Thyroid gland (tissue), 4 donors: ENCODE data around the gene CRIP1. TPM values are rescaled to one million over a fixed set of nuclear protein-coding genes. Genes with fewer than 3 reads are reported as not detected.

Experiments
- DNase-seq, 2 donors: peaks; one replicate each; pipeline ENCODE4 v3.0.0-alpha.2; 2019
- H3K27ac ChIP-seq, 3 donors: fragments of 200-600 bp; sonication (generic); 1 replicate in 2 of 3; 2 replicates in 1 of 3; pipeline ENCODE4 v1.5.1; 2016 to 2019; ENCODE audit warnings: mild to moderate bottlenecking in 1 of 3, moderate library complexity in 1 of 3
- H3K27me3 ChIP-seq: fragments of 200-600 bp; sonication (generic); one replicate; pipeline ENCODE4 v1.5.1; 2019
- H3K36me3 ChIP-seq, 2 donors: fragments of 200-600 bp; sonication (generic); one replicate each; pipeline ENCODE4 v1.5.1; 2016 to 2019
- H3K4me1 ChIP-seq, 2 donors: fragments of 200-600 bp; sonication (generic); one replicate each; pipeline ENCODE4 v1.5.1; 2017 to 2019
- H3K4me3 ChIP-seq, 3 donors: fragments of 200-600 bp; sonication (generic); replicated peaks in 1 of 3; 1 replicate in 2 of 3; 2 replicates in 1 of 3; pipeline ENCODE4 v1.5.1; 2016; ENCODE audit warnings: mild to moderate bottlenecking in 1 of 3
- H3K9me3 ChIP-seq: fragments of 200-600 bp; sonication (generic); one replicate; pipeline ENCODE4 v1.5.1; 2017
- CTCF ChIP-seq, 6 experiments: fragments of 200-600 bp in 3 of 6; fragments of 450-650 bp in 3 of 6; sonication (generic) in 3 of 6; IDR thresholded peaks; one replicate each; pipeline ENCODE4 v1.5.1; 2016 to 2019; ENCODE audit warnings: antibody characterized with exemption in 6 of 6, mild to moderate bottlenecking in 2 of 6, inconsistent platforms in 1 of 6, moderate library complexity in 1 of 6
- POLR2A ChIP-seq, 2 donors: fragments of 450-650 bp; IDR thresholded peaks; one replicate each; pipeline ENCODE4 v1.6.1; 2017; ENCODE audit warnings: antibody characterized with exemption in 2 of 2, mild to moderate bottlenecking in 2 of 2, moderate library complexity in 1 of 2
- WGBS, 2 donors: methylation state at CpG; one replicate each; pipeline ENCODE4 v1.1.5; 2017; 5-methylcytosine and 5-hydroxymethylcytosine counted together
- intact Hi-C: fragments of 100-400 bp; cut with DNase I; formaldehyde crosslinking; loops from one replicate; pipeline ENCODE4 v1.15.1; 2023
- total RNA-seq, 4 donors: library from RNA; depleted of rRNA; stranded (reverse); fragments of >200 nt; gene quantifications; one replicate each; pipeline ENCODE4 v1.2.3, GENCODE V29; 2016

CRIP1 gene
- total RNA-seq, 4 donors from 2014 or later, result 6.0 to 30.8 (median 18.5) TPM

- intact Hi-C loops, result no loop called here
- Histone ChIP-seq H3K4me3 (no peak overlapping the region), H3K36me3 (no peaks in the 10 kb centered on the region), H3K4me1 (peaks cover 15 to 24% of the 10 kb centered on the region in 2 donors), H3K27me3 (no peaks in the 10 kb centered on the region), H3K27ac (no peak overlapping the region), H3K9me3 (no peaks in the 10 kb centered on the region)
- no peak for DNase-seq
- WGBS, 2 donors, result 94 to 97% methylated on average over 27 to 29 of the region's 30 CpGs
- TF ChIP-seq POLR2A (IDR thresholded peaks at IDR 0.05), result no peak
- TF ChIP-seq CTCF (IDR thresholded peaks at IDR 0.05), result no peak
Measured at GRCh38 chr14:105531088-105531893, 44.6 kb downstream of the CRIP1 start.

GRCh38 chr14:105531894-105532623 lies 45.4 kb downstream of the CRIP1 start:
- no peaks in the 10 kb centered on the region for H3K27me3 ChIP-seq
- no peaks in the 10 kb centered on the region for H3K36me3 ChIP-seq
- 89 to 92% methylated on average over 5 to 14 of the region's 19 CpGs for whole genome bisulfite sequencing, 2 donors
- no peak overlapping the region for H3K4me3 ChIP-seq
- intact Hi-C loops, result no loop called here
- DNase-seq, result no peak
- peaks cover 10 to 20% of the 10 kb centered on the region in 2 donors for H3K4me1 ChIP-seq
- TF ChIP-seq POLR2A (IDR thresholded peaks at IDR 0.05) (no peak), CTCF (IDR thresholded peaks at IDR 0.05) (no peak)
- no peaks in the 10 kb centered on the region for H3K9me3 ChIP-seq
- no peak overlapping the region for H3K27ac ChIP-seq

GRCh38 chr14:105532735-105533141 lies 46.1 kb downstream of the CRIP1 start:
- TF ChIP-seq CTCF (IDR thresholded peaks at IDR 0.05) (no peak), POLR2A (IDR thresholded peaks at IDR 0.05) (no peak)
- Histone ChIP-seq H3K4me1 (peaks cover 4 to 15% of the 10 kb centered on the region in 2 donors), H3K27me3 (no peaks in the 10 kb centered on the region), H3K9me3 (no peaks in the 10 kb centered on the region), H3K4me3 (no peak overlapping the region), H3K27ac (no peak overlapping the region), H3K36me3 (no peaks in the 10 kb centered on the region)
- no peak for DNase-seq
- WGBS, 2 donors, result 61 to 64% methylated on average over 9 to 10 of the region's 10 CpGs
- intact Hi-C loops, result no loop called here

- intact Hi-C loops, result no loop called here
- no peak for TF ChIP-seq CTCF (IDR thresholded peaks at IDR 0.05)
- TF ChIP-seq POLR2A (IDR thresholded peaks at IDR 0.05), result no peak
- Histone ChIP-seq H3K4me3 (no peak overlapping the region), H3K27ac (no peak overlapping the region), H3K27me3 (no peaks in the 10 kb centered on the region), H3K4me1 (peaks cover 0 to 14% of the 10 kb centered on the region in 2 donors), H3K9me3 (no peaks in the 10 kb centered on the region), H3K36me3 (no peaks in the 10 kb centered on the region)
- 89 to 100% methylated on average over 4 to 9 of the region's 9 CpGs for WGBS, 2 donors
- no peak for DNase-seq
Measured at GRCh38 chr14:105533391-105533790, 46.7 kb downstream of the CRIP1 start.
